Measurements from ENCODE around the gene RPL13.

DNA sequence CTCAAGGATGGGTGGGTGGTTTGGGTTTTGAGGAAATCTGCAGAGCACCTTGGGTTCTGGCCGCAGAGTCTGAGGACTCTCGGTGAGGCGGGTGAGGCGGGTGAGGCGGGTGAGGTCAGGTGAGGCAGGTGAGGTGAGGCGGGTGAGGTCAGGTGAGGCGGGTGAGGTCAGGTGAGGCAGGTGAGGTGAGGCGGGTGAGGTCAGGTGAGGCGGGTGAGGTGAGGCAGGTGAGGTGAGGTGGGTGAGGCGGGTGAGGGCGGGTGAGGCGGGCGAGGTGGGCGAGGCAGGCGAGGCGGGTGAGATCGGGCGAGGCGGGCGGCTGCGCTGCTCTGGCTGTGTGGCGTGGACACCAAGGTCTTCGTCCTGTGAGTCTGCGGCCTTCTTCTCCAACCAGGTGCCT is 24.1 kb upstream of the RPL13 start:
- TF ChIP-seq EZH2 (IDR thresholded peaks at IDR 0.05; ENCODE audit: borderline replicate concordance, insufficient read depth, low read length, poor library complexity, severe bottlenecking) = no peak
- no peak for TF ChIP-seq CTCF (IDR thresholded peaks at IDR 0.05; ENCODE audit: poor library complexity, severe bottlenecking)
- no peak for TF ChIP-seq EP300 (conservative IDR thresholded peaks at IDR 0.05; ENCODE audit: poor library complexity, severe bottlenecking)

All from neural cell (in vitro differentiated cells).